ENCODE results near the gene CADPS. TPM values are rescaled to one million over a fixed set of nuclear protein-coding genes. Genes with fewer than 3 reads are reported as not detected.

Gene CADPS
- polyA plus RNA-seq, 1 donor from 2014 or later: 118 TPM

GRCh38 chr3:62809369-62809768, 65.8 kb downstream of the CADPS start:
- Histone ChIP-seq H3K79me2 (replicated peaks; ENCODE audit: insufficient read depth, low read length) (no peaks in the 10 kb centered on the region), H3K4me2 (ENCODE audit: low read length) (no peak overlapping the region), H3K27ac (ENCODE audit: low read length) (no peak overlapping the region), H3K9ac (ENCODE audit: low read length) (no peak overlapping the region), H3K9me2 (ENCODE audit: insufficient read depth, low read length) (no peaks in the 10 kb centered on the region), H3K9me3 (ENCODE audit: low read length) (no peaks in the 10 kb centered on the region), H3K4me3 (ENCODE audit: low read length) (no peak overlapping the region), H2AFZ (ENCODE audit: low read depth, low read length) (no peak overlapping the region), H3K27me3 (ENCODE audit: insufficient read depth, low read depth, low read length) (no peaks in the 10 kb centered on the region), H3K36me3 (ENCODE audit: insufficient read depth, low read length) (no peaks in the 10 kb centered on the region), H4K20me1 (ENCODE audit: insufficient read depth) (no peaks in the 10 kb centered on the region), H3F3A (ENCODE audit: insufficient read depth, low read length, poor library complexity, severe bottlenecking) (peaks cover 2% of the 10 kb centered on the region)
- TF ChIP-seq MXI1 (conservative IDR thresholded peaks at IDR 0.05; ENCODE audit: poor library complexity, severe bottlenecking) (no peak), TAF1 (IDR thresholded peaks at IDR 0.05; ENCODE audit: low read depth) (no peak), CTCF (IDR thresholded peaks at IDR 0.05; ENCODE audit: poor library complexity, severe bottlenecking) (no peak), REST (IDR thresholded peaks at IDR 0.05; ENCODE audit: borderline replicate concordance) (no peak), SMC3 (conservative IDR thresholded peaks at IDR 0.05; ENCODE audit: poor library complexity) (no peak), EZH2 (IDR thresholded peaks at IDR 0.05; ENCODE audit: borderline replicate concordance, insufficient read depth, low read length, poor library complexity, severe bottlenecking) (no peak)

- no peak overlapping the region for H3K4me2 ChIP-seq (ENCODE audit: low read length)
Observed at GRCh38 chr3:62805580-62806277, 69.5 kb downstream of the CADPS start.

More at GRCh38 chr3:62805580-62806277, 69.5 kb downstream of the CADPS start:
- Histone ChIP-seq H3K36me3 (ENCODE audit: insufficient read depth, low read length) (no peaks in the 10 kb centered on the region), H3K9ac (ENCODE audit: low read length) (no peak overlapping the region), H4K20me1 (ENCODE audit: insufficient read depth) (no peaks in the 10 kb centered on the region), H3K79me2 (replicated peaks; ENCODE audit: insufficient read depth, low read length) (no peaks in the 10 kb centered on the region), H3K9me2 (ENCODE audit: insufficient read depth, low read length) (no peaks in the 10 kb centered on the region), H2AFZ (ENCODE audit: low read depth, low read length) (no peak overlapping the region), H3K27me3 (ENCODE audit: insufficient read depth, low read depth, low read length) (no peaks in the 10 kb centered on the region), H3F3A (ENCODE audit: insufficient read depth, low read length, poor library complexity, severe bottlenecking) (peaks cover 2% of the 10 kb centered on the region), H3K9me3 (ENCODE audit: low read length) (no peaks in the 10 kb centered on the region), H3K27ac (ENCODE audit: low read length) (peak overlapping the region; percentile 24), H3K4me3 (ENCODE audit: low read length) (no peak overlapping the region)
- TF ChIP-seq SMC3 (conservative IDR thresholded peaks at IDR 0.05; ENCODE audit: poor library complexity) (no peak), REST (IDR thresholded peaks at IDR 0.05; ENCODE audit: borderline replicate concordance) (no peak), RAD21 (conservative IDR thresholded peaks at IDR 0.05) (no peak), CTCF (IDR thresholded peaks at IDR 0.05; ENCODE audit: poor library complexity, severe bottlenecking) (no peak), POLR2AphosphoS5 (IDR thresholded peaks at IDR 0.05) (no peak), MXI1 (conservative IDR thresholded peaks at IDR 0.05; ENCODE audit: poor library complexity, severe bottlenecking) (no peak), TAF1 (IDR thresholded peaks at IDR 0.05; ENCODE audit: low read depth) (no peak), EP300 (conservative IDR thresholded peaks at IDR 0.05; ENCODE audit: poor library complexity, severe bottlenecking) (no peak), EZH2 (IDR thresholded peaks at IDR 0.05; ENCODE audit: borderline replicate concordance, insufficient read depth, low read length, poor library complexity, severe bottlenecking) (no peak)

Measured in neural cell (in vitro differentiated cells).